Measurements from ENCODE around the gene LMBRD2.

DNA sequence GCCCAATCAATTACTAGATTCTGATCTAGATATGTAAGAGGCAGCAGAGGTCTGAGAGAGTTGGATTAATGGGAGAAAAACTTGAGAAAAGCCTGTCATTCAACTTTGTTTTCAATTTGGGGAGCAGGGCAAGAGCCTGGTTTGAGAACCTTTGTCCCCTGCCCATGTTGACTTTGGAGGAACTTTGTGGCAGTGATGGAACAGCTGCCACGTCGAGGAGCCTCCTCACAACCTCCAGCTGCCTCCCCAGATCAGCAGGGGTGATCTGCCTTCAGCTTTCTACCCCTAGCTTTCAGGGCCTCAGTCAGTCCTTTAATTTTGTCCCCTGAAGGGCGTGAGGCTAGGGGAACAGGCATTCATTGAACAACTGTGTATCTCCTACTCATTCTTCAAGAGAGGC is 8.9 kb upstream of the LMBRD2 start:
- TF ChIP-seq, protein P1, sequence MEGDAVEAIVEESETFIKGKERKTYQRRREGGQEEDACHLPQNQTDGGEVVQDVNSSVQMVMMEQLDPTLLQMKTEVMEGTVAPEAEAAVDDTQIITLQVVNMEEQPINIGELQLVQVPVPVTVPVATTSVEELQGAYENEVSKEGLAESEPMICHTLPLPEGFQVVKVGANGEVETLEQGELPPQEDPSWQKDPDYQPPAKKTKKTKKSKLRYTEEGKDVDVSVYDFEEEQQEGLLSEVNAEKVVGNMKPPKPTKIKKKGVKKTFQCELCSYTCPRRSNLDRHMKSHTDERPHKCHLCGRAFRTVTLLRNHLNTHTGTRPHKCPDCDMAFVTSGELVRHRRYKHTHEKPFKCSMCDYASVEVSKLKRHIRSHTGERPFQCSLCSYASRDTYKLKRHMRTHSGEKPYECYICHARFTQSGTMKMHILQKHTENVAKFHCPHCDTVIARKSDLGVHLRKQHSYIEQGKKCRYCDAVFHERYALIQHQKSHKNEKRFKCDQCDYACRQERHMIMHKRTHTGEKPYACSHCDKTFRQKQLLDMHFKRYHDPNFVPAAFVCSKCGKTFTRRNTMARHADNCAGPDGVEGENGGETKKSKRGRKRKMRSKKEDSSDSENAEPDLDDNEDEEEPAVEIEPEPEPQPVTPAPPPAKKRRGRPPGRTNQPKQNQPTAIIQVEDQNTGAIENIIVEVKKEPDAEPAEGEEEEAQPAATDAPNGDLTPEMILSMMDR (conservative IDR thresholded peaks at IDR 0.05; ENCODE audit: low read depth in 2 of 2): no peak
- TF ChIP-seq EZH2 (IDR thresholded peaks at IDR 0.05; ENCODE audit: low read depth, unreplicated experiment): no peak
- TF ChIP-seq POLR2AphosphoS5 (IDR thresholded peaks at IDR 0.05; ENCODE audit: low read depth): no peak
- TF ChIP-seq, protein P2, sequence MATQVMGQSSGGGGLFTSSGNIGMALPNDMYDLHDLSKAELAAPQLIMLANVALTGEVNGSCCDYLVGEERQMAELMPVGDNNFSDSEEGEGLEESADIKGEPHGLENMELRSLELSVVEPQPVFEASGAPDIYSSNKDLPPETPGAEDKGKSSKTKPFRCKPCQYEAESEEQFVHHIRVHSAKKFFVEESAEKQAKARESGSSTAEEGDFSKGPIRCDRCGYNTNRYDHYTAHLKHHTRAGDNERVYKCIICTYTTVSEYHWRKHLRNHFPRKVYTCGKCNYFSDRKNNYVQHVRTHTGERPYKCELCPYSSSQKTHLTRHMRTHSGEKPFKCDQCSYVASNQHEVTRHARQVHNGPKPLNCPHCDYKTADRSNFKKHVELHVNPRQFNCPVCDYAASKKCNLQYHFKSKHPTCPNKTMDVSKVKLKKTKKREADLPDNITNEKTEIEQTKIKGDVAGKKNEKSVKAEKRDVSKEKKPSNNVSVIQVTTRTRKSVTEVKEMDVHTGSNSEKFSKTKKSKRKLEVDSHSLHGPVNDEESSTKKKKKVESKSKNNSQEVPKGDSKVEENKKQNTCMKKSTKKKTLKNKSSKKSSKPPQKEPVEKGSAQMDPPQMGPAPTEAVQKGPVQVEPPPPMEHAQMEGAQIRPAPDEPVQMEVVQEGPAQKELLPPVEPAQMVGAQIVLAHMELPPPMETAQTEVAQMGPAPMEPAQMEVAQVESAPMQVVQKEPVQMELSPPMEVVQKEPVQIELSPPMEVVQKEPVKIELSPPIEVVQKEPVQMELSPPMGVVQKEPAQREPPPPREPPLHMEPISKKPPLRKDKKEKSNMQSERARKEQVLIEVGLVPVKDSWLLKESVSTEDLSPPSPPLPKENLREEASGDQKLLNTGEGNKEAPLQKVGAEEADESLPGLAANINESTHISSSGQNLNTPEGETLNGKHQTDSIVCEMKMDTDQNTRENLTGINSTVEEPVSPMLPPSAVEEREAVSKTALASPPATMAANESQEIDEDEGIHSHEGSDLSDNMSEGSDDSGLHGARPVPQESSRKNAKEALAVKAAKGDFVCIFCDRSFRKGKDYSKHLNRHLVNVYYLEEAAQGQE (IDR thresholded peaks at IDR 0.05; ENCODE audit: unreplicated experiment): no peak
- no peak for TF ChIP-seq JUNB (IDR thresholded peaks at IDR 0.05; ENCODE audit: unreplicated experiment)
- no peak for TF ChIP-seq EZH2phosphoT487 (IDR thresholded peaks at IDR 0.05; ENCODE audit: unreplicated experiment)
